GM12878 (cell line): ENCODE data around the gene ADH1C. TPM values are rescaled to one million over a fixed set of nuclear protein-coding genes. Genes with fewer than 3 reads are reported as not detected.

ENCODE experiments used
- ATAC-seq: fragments of 200-7000 bp; cut with Tn5 transposase; 3 replicates; pipeline ENCODE4 v1.9.1; 2020; ENCODE audit warnings: mild to moderate bottlenecking, moderate library complexity
- BruUV-seq: library from RNA; stranded (reverse); fragments of 400-500 nt; replicated peaks from 2 replicates; lab custom pipeline; 2021; lab: Mats Ljungman, UMichigan
- CTCF ChIA-PET: fragments of 300-600 bp; sonication (Branson Sonifier 250); formaldehyde crosslinking; extraction: SDS; loops from one replicate; lab custom pipeline; 2021; ENCODE audit warnings: inconsistent platforms; lab: Yijun Ruan, JAX
- POLR2A ChIA-PET: fragments of 350-600 bp; formaldehyde crosslinking; extraction: SDS; loops from one replicate; lab custom pipeline; 2021; ENCODE audit warnings: inconsistent platforms; lab: Charles Lee
- RAD21 ChIA-PET: fragments of 300-600 bp; sonication (Branson Sonifier 250); formaldehyde crosslinking; loops from one replicate; lab custom pipeline; 2023; ENCODE audit warnings: antibody characterized with exemption; ENCODE audit not compliant: unreplicated experiment; lab: Charles Lee
- SMC1A ChIA-PET: fragments of 300-600 bp; sonication (Branson Sonifier 250); formaldehyde crosslinking; loops from one replicate; lab custom pipeline; 2023; ENCODE audit not compliant: unreplicated experiment, uncharacterized antibody; lab: Charles Lee
- DNase-seq: peaks from one replicate; pipeline ENCODE4 v3.0.0-alpha.2; 2011; ENCODE audit warnings: low read depth, low spot score
- FAIRE-seq: peaks from 3 replicates; lab custom pipeline; 2011; peaks lifted over from hg19 to GRCh38; lab: Jason Lieb, UNC
- H2AFZ ChIP-seq: 2 replicates; pipeline ENCODE4 v1.6.0; 2011; ENCODE audit warnings: low read depth, low read length, control low read depth; ENCODE audit not compliant: control insufficient read depth
- H3K27ac ChIP-seq: 2 replicates; pipeline ENCODE4 v1.5.1; 2011; ENCODE audit warnings: control low read depth; ENCODE audit not compliant: control insufficient read depth, insufficient read depth
- H3K27me3 ChIP-seq, 2 experiments: replicated peaks in 1 of 2; 2 replicates each; pipeline versions ENCODE4 v1.6.0 to v1.6.1; 2011; ENCODE audit warnings: low read length in 1 of 2; ENCODE audit not compliant: control insufficient read depth in 2 of 2, insufficient read depth in 2 of 2
- H3K36me3 ChIP-seq, 2 experiments: 2 replicates each; pipeline ENCODE4 v1.5.1; 2011; ENCODE audit warnings: low read length in 1 of 2; ENCODE audit not compliant: control insufficient read depth in 2 of 2, insufficient read depth in 2 of 2
- H3K4me1 ChIP-seq: 2 replicates; pipeline ENCODE4 v1.6.1; 2011; ENCODE audit warnings: mild to moderate bottlenecking, low read length, moderate library complexity, mixed read lengths; ENCODE audit not compliant: control insufficient read depth, insufficient read depth
- H3K4me2 ChIP-seq: 2 replicates; pipeline ENCODE4 v1.6.0; 2011; ENCODE audit warnings: control low read depth; ENCODE audit not compliant: control insufficient read depth, insufficient read depth
- H3K4me3 ChIP-seq: fragments of 200-600 bp; sonication (generic); 2 replicates; pipeline ENCODE4 v1.5.1; 2016
- H3K79me2 ChIP-seq: 2 replicates; pipeline ENCODE4 v1.6.0; 2011; ENCODE audit warnings: low read length; ENCODE audit not compliant: control insufficient read depth, insufficient read depth
- H3K9ac ChIP-seq: 2 replicates; pipeline ENCODE4 v1.8.0; 2011; ENCODE audit warnings: low read length, control low read depth, mixed read lengths; ENCODE audit not compliant: control insufficient read depth, insufficient read depth
- H3K9me3 ChIP-seq: replicated peaks from 3 replicates; pipeline ENCODE4 v1.5.1; 2011; ENCODE audit warnings: mild to moderate bottlenecking, low read length; ENCODE audit not compliant: control insufficient read depth, insufficient read depth
- H4K20me1 ChIP-seq: 2 replicates; pipeline ENCODE4 v1.6.0; 2011; ENCODE audit not compliant: control insufficient read depth, insufficient read depth
- CEBPB ChIP-seq, 2 experiments: fragments of 150-350 bp in 1 of 2; IDR thresholded peaks; 2 replicates each; pipeline ENCODE4 v1.6.1; 2012 to 2014; ENCODE audit warnings: low read depth in 2 of 2, low read length in 2 of 2, borderline replicate concordance in 1 of 2, inconsistent platforms in 1 of 2
- CREB1 ChIP-seq: IDR thresholded peaks from 2 replicates; pipeline ENCODE4 v1.6.1; 2012; ENCODE audit warnings: low read depth, mild to moderate bottlenecking, inconsistent platforms
- NRF1 ChIP-seq: conservative IDR thresholded peaks from 2 replicates; pipeline ENCODE4 v1.6.1; 2011; ENCODE audit warnings: mild to moderate bottlenecking, low read depth, low read length, improper control_type of control experiment
- POLR2AphosphoS2 ChIP-seq: IDR thresholded peaks from 2 replicates; pipeline ENCODE4 v1.6.1; 2011; ENCODE audit warnings: low read depth, mild to moderate bottlenecking, low read length, improper control_type of control experiment, moderate library complexity
- SPI1 ChIP-seq: IDR thresholded peaks from 2 replicates; pipeline ENCODE4 v1.6.1; 2011; ENCODE audit warnings: low read depth, mild to moderate bottlenecking, low read length, moderate library complexity, borderline replicate concordance; ENCODE audit not compliant: insufficient read depth
- STAT1 ChIP-seq: fragments of 450-650 bp; conservative IDR thresholded peaks from 2 replicates; pipeline ENCODE4 v1.6.1; 2014; ENCODE audit warnings: antibody characterized with exemption, mild to moderate bottlenecking
- YY1 ChIP-seq: IDR thresholded peaks from 2 replicates; pipeline ENCODE4 v1.6.1; 2011; ENCODE audit warnings: low read depth, mild to moderate bottlenecking, low read length
- ZNF24 ChIP-seq: fragments of 450-650 bp; IDR thresholded peaks from 2 replicates; pipeline ENCODE4 v1.6.1; 2017; ENCODE audit warnings: antibody characterized with exemption, mild to moderate bottlenecking
- ZNF622 ChIP-seq: fragments of 450-650 bp; IDR thresholded peaks from 2 replicates; pipeline ENCODE4 v1.6.1; 2017; ENCODE audit warnings: mild to moderate bottlenecking, inconsistent platforms
- ZZZ3 ChIP-seq: IDR thresholded peaks from 2 replicates; pipeline ENCODE4 v1.6.1; 2011; ENCODE audit warnings: low read depth; ENCODE audit not compliant: control insufficient read depth, insufficient read length
- WGBS: methylation state at CpG from one replicate; pipeline ENCODE4 v1.1.6; 2016; ENCODE audit warnings: low lambda C conversion rate; ENCODE audit not compliant: insufficient replicate concordance, insufficient coverage; ENCODE audit errors: missing lambda C conversion rate; 5-methylcytosine and 5-hydroxymethylcytosine counted together
- in situ Hi-C: fragments of 300-500 bp; cut with MboI; formaldehyde crosslinking; loops from 9 replicates; pipeline ENCODE4 v1.14.3; 2018; ENCODE audit warnings: mixed read lengths
- intact Hi-C: fragments of 100-400 bp; cut with micrococcal nuclease; formaldehyde crosslinking; loops from one replicate; pipeline ENCODE4 v1.14.2; 2022; ENCODE audit not compliant: unreplicated experiment
- polyA plus RNA-seq, 11 experiments: library from polyadenylated mRNA; depleted of rRNA in 4 of 11; unstranded in 6 of 11; stranded (reverse) in 5 of 11; fragments of >200 nt; fragmentation: Nextera tagmentation in 4 of 11; fragmentation: Illumina TruSeq in 1 of 11; extraction: Ambion mirVana in 4 of 11; extraction: Trizol in 1 of 11; gene quantifications; 1 replicate in 1 of 11; 2 replicates in 10 of 11; pipeline versions ENCODE4 v1.2.1 to v1.2.3, GENCODE V29; 2011 to 2016; ENCODE audit warnings: inconsistent platforms in 2 of 11, missing spikeins in 2 of 11, low read depth in 1 of 11
- total RNA-seq, 4 experiments: library from RNA; depleted of rRNA in 3 of 4; stranded (reverse); fragments of >200 nt in 3 of 4; fragmentation: Illumina TruSeq in 1 of 4; extraction: Trizol in 1 of 4; gene quantifications; 2 replicates each; pipeline versions ENCODE4 v1.2.1 to v1.2.3, GENCODE V29; 2013 to 2021
- TF ChIP-seq, protein P1 (sequence below): fragments of 450-650 bp; IDR thresholded peaks from 2 replicates; pipeline ENCODE4 v1.6.1; 2017; ENCODE audit warnings: mild to moderate bottlenecking, moderate library complexity
- TF ChIP-seq, protein P2 (sequence below): IDR thresholded peaks from 2 replicates; pipeline ENCODE4 v1.6.1; 2011; ENCODE audit warnings: low read depth, low read length, improper control_type of control experiment, borderline replicate concordance

ADH1C gene
- total and polyA plus RNA-seq, 10 of the 15 experiments (the other 5 are each of a cell fraction or from before 2014, with no cell fraction given) = 0.04 to 1.1 (median 0.10) TPM; not detected in 3

DNA sequence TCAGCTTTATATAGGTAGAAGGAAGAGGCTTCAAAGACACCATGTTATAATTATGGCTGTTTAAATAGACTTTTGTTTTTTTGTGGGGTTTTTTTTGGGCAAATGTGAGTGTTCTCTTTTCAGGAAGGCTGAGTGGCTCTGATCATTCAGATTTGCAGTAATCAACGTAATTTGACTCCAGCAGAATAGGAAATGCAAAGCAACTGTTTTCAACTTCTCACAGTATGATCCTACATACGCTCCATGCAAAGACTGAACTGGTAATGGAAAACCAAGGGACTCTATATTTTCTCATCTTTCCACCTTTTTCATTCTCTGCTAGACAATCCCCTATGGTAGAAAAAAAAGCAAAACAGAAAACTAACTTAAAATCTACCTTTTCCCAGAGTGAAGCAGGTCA, 42.2 kb downstream of the ADH1C start:
- no peak overlapping the region for H3K27ac ChIP-seq
- in situ Hi-C loops = no loop called here
- no peaks in the 10 kb centered on the region for H4K20me1 ChIP-seq
- no peak overlapping the region for H3K4me2 ChIP-seq
- ChIA-PET POLR2A (no interaction called here), SMC1A (no interaction called here), RAD21 (no interaction called here), CTCF (no interaction called here)
- no peak for ATAC-seq
- FAIRE-seq = no peak
- H3K79me2 ChIP-seq = no peaks in the 10 kb centered on the region
- H3K9ac ChIP-seq = no peak overlapping the region
- intact Hi-C loops = no loop called here
- no peak overlapping the region for H2AFZ ChIP-seq
- no TSS peak for BruUV-seq
- WGBS = 25% methylated on average over 2 of the region's 2 CpGs
- no peaks in the 10 kb centered on the region for H3K4me1 ChIP-seq
- no peaks in the 10 kb centered on the region for H3K36me3 ChIP-seq
- no peak overlapping the region for H3K4me3 ChIP-seq
- DNase-seq = no peak
- TF ChIP-seq CEBPB (IDR thresholded peaks at IDR 0.05; ENCODE audit: borderline replicate concordance in 1 of 2, low read depth in 2 of 2, low read length in 2 of 2) (no peak), ZNF622 (no peak)
- no peaks in the 10 kb centered on the region for H3K9me3 ChIP-seq
- no peaks in the 10 kb centered on the region for H3K27me3 ChIP-seq

DNA sequence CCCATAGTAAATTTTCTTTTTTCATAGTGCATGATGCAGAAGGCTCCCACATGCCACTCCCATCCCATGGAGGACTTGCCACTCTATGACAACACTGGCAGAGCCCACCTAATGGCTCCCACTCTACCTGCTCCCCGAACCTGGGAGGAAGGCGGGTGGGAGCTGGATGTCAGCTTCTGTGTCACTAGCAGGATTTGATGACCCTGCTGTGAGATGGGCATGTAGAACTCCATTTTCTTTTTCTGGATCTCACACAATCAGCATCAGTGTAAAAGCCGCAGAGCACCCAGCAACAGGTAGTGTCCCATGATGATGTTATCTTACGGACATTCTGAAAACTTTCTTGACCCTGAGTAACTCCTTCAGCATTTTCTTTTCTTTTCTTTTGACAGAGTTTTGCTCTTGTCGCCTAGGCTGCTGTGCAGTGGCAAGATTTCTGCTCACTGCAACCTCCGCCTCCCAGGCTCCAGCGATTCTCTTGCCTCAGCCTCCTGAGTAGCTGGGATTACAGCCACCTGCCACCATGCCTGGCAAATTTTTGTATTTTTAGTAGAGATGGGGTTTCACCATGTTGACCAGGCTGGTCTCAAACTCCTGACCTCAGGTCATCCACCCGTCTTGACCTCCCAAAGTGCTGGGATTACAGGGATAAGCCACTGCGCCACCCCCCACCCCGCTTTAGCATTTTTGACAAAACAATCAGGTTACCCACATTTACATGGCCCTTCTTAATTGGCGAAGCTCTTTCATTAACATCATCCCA, 46.7 kb downstream of the ADH1C start:
- no TSS peak for BruUV-seq
- no peaks in the 10 kb centered on the region for H3K79me2 ChIP-seq
- H2AFZ ChIP-seq = no peak overlapping the region
- ChIA-PET RAD21 (interaction anchor here (0.7 kb wide), 1 partner anchor 644 kb away, joined by 3 read pairs; no protein-coding TSS in a partner anchor), POLR2A (interaction anchor here (0.6 kb wide), 1 partner anchor 85 kb away, joined by 5 read pairs; no protein-coding TSS in a partner anchor), CTCF (no interaction called here), SMC1A (no interaction called here)
- no peaks in the 10 kb centered on the region for H3K36me3 ChIP-seq
- intact Hi-C loops = no loop called here
- H3K9me3 ChIP-seq = no peaks in the 10 kb centered on the region
- ATAC-seq = no peak
- H3K27me3 ChIP-seq = no peaks in the 10 kb centered on the region
- no peak overlapping the region for H3K27ac ChIP-seq
- no peaks in the 10 kb centered on the region for H4K20me1 ChIP-seq
- no peak overlapping the region for H3K9ac ChIP-seq
- no peak overlapping the region for H3K4me2 ChIP-seq
- DNase-seq = no peak
- in situ Hi-C loops = no loop called here
- WGBS = 43% methylated on average over 11 of the region's 11 CpGs
- H3K4me3 ChIP-seq = no peak overlapping the region
- FAIRE-seq = no peak
- H3K4me1 ChIP-seq = no peaks in the 10 kb centered on the region
- TF ChIP-seq NRF1 = no peak
- TF ChIP-seq, protein P1, sequence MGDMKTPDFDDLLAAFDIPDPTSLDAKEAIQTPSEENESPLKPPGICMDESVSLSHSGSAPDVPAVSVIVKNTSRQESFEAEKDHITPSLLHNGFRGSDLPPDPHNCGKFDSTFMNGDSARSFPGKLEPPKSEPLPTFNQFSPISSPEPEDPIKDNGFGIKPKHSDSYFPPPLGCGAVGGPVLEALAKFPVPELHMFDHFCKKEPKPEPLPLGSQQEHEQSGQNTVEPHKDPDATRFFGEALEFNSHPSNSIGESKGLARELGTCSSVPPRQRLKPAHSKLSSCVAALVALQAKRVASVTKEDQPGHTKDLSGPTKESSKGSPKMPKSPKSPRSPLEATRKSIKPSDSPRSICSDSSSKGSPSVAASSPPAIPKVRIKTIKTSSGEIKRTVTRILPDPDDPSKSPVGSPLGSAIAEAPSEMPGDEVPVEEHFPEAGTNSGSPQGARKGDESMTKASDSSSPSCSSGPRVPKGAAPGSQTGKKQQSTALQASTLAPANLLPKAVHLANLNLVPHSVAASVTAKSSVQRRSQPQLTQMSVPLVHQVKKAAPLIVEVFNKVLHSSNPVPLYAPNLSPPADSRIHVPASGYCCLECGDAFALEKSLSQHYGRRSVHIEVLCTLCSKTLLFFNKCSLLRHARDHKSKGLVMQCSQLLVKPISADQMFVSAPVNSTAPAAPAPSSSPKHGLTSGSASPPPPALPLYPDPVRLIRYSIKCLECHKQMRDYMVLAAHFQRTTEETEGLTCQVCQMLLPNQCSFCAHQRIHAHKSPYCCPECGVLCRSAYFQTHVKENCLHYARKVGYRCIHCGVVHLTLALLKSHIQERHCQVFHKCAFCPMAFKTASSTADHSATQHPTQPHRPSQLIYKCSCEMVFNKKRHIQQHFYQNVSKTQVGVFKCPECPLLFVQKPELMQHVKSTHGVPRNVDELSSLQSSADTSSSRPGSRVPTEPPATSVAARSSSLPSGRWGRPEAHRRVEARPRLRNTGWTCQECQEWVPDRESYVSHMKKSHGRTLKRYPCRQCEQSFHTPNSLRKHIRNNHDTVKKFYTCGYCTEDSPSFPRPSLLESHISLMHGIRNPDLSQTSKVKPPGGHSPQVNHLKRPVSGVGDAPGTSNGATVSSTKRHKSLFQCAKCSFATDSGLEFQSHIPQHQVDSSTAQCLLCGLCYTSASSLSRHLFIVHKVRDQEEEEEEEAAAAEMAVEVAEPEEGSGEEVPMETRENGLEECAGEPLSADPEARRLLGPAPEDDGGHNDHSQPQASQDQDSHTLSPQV = no peak
- no peak for TF ChIP-seq SPI1
- TF ChIP-seq POLR2AphosphoS2 = no peak
- TF ChIP-seq ZNF24 = no peak
- no peak for TF ChIP-seq YY1
- TF ChIP-seq ZZZ3 = no peak
- TF ChIP-seq, protein P2, sequence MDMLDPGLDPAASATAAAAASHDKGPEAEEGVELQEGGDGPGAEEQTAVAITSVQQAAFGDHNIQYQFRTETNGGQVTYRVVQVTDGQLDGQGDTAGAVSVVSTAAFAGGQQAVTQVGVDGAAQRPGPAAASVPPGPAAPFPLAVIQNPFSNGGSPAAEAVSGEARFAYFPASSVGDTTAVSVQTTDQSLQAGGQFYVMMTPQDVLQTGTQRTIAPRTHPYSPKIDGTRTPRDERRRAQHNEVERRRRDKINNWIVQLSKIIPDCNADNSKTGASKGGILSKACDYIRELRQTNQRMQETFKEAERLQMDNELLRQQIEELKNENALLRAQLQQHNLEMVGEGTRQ = no peak
- TF ChIP-seq STAT1 = no peak
- TF ChIP-seq CREB1 = no peak
